Measurements from ENCODE around the gene IMPDH1. TPM values are rescaled to one million over a fixed set of nuclear protein-coding genes. Genes with fewer than 3 reads are reported as not detected.

Gene IMPDH1
- total RNA-seq, 1 donor = 39.7 TPM

DNA sequence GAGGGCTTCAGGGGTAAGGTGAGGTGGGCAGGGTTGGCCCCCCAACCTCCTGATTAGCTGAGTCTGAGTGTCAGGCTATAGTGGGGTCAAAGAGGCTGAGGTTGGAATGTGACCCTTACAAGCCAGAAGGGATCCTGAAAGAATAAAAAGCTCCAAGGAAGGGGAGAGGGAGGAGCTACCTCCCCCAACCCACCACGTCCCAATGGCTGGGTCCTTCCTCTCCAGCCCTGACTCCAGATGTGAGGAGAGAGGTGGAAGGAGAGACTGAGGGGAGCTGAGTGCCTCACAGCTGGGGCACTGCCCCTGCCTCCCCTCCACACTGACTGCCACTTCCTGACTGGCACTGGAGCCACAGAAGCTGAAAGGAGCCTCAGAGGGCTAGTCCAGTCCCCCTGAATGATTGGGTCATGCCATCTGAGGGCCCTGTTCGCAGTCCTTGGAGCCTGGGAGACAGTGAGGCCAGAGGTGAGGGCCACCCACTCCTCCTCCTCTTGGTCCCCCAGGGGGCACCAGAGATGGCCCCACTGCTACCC is 20.6 kb downstream of the IMPDH1 start:
- H3K4me1 ChIP-seq (ENCODE audit: insufficient read depth, low read length) = peaks cover 11% of the 10 kb centered on the region
- no peaks in the 10 kb centered on the region for H3K27me3 ChIP-seq (ENCODE audit: insufficient read depth, low read length)
- no peak overlapping the region for H3K4me3 ChIP-seq (ENCODE audit: low read length)
- no peaks in the 10 kb centered on the region for H3K9me3 ChIP-seq (ENCODE audit: low read depth, low read length)

DNA sequence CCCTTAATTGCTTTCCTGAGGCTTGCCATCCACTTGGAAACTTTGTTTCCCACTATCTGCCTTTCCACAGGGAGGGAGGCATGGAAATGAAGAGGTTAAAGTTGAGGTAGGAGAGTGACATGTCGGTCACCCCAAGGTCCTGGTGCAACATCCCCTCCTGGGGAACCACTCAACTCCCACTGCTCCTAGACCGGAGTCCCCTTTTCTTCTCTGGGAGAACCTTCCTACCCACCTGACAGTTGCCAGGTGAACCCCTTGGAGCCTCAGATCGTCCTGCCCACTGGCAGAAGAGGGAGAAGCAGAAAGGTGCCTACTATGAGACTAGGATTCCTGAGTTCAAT is 21.7 kb downstream of the IMPDH1 start:
- H3K27me3 ChIP-seq (ENCODE audit: insufficient read depth, low read length) = no peaks in the 10 kb centered on the region
- H3K4me1 ChIP-seq (ENCODE audit: insufficient read depth, low read length) = peaks cover 11% of the 10 kb centered on the region
- no peaks in the 10 kb centered on the region for H3K9me3 ChIP-seq (ENCODE audit: low read depth, low read length)
- H3K4me3 ChIP-seq (ENCODE audit: low read length) = no peak overlapping the region

DNA sequence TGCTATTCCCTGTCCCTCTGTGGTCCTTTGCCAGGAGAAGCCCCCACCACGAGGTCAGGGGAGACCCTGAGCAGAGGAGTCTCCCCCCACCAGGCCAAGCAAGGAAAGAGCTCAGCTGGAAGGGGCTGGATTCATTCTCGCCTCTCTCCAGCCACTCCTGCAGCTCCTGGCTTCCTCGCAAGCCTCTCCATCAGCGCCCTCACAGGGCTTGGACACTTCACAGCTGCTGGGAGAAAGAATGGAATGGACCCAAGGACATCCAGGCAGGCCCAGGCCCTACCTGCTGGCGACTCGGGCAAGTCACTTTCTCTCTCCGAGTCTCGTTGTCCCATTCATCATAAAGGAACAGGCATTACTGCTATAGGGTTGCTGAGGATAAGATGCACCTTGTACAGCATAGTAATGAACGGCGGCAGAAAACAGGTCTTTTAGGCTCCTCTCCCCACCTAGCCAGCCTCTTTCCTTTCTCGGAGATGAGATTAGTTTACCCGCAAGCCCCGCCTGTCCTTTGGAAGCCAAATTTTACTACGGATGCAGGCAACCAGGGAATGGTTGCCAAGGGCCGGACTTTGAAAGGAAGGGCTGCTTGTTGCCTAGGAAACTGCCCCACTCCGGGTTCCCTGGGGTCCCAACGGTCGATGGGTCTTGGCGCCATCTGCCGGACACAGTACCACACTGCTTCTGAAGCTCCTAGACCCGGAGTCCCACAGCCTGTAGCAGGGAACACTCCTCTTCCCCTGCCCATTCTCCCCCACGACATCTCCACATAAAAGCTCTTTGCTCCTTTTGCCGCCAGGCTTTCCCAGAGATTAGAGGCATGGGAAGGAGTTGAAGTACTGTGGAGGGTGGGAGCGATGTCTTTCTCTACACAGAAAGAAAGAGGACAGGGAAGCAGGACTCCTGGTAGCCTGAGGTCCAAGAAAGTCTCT is 22.3 kb downstream of the IMPDH1 start:
- H3K4me3 ChIP-seq (ENCODE audit: low read length) = no peak overlapping the region
- H3K27me3 ChIP-seq (ENCODE audit: insufficient read depth, low read length) = no peaks in the 10 kb centered on the region
- no peaks in the 10 kb centered on the region for H3K9me3 ChIP-seq (ENCODE audit: low read depth, low read length)
- H3K4me1 ChIP-seq (ENCODE audit: insufficient read depth, low read length) = peaks cover 11% of the 10 kb centered on the region

DNA sequence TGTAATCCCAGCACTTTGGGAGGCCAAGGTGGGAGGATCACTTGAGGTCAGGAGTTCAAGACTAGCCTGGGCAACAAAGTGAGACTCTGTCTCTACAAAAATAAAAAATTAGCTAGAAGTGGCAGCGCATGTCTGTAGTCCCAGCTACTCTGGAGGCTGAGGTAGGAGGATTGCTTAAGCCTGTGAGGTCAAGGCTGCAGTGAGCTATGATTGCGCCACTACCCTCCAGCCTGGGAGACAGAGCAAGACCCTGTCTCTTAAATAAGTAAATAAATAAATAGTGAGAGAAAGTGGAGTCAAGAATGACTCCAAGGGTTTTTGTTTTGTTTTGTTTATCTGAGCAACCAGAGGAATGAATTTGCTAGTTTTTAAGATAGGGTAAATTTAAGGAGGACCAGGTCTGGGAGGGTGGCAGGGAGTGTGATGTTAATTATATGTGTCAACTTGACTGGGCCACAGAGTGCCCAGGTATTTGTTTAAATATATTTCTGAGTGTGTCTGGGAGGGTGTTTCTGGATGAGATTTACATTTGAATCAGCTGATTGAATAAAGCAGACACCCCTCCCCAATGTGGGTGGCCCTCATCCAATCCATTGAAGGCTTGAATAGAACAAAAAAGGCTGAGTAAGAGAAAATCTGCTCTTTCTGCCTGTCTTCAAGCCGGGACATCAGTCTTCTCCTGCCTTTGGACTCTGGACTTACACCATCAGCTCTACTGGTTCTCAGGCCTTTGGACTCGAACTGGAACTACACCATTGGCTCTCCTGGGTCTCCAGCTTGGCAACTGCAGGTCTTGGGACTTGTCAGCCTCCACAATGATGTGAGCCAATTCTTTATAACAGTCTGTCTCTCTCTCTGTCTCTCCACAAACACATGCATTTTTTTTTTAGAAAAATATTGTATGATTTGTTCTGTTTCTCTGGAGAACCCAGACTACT is 23.5 kb downstream of the IMPDH1 start:
- Histone ChIP-seq H3K9me3 (ENCODE audit: low read depth, low read length) (no peaks in the 10 kb centered on the region), H3K4me1 (ENCODE audit: insufficient read depth, low read length) (peaks cover 13% of the 10 kb centered on the region), H3K4me3 (ENCODE audit: low read length) (no peak overlapping the region), H3K27me3 (ENCODE audit: insufficient read depth, low read length) (no peaks in the 10 kb centered on the region)

DNA sequence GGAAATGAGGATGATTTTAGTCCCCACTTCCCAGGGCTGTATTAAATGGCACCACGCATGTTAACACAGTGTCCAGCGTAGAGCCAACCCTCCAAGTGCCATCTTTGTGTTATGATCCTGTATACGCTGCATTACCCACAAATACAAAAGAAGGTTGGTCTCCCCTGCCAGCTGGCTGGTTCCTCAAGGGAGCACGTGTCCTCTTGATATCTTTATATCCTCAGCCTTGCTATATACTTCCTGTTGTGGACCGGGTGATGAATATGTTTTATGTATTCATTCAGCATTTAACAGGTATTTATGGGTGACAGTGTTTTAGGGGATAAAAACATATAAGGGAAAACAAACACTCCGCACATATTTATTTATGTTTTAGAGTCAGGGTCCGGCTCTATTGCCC is 25.1 kb downstream of the IMPDH1 start:
- no peak overlapping the region for H3K4me3 ChIP-seq (ENCODE audit: low read length)
- H3K4me1 ChIP-seq (ENCODE audit: insufficient read depth, low read length) = peaks cover 18% of the 10 kb centered on the region
- H3K9me3 ChIP-seq (ENCODE audit: low read depth, low read length) = no peaks in the 10 kb centered on the region
- no peaks in the 10 kb centered on the region for H3K27me3 ChIP-seq (ENCODE audit: insufficient read depth, low read length)

DNA sequence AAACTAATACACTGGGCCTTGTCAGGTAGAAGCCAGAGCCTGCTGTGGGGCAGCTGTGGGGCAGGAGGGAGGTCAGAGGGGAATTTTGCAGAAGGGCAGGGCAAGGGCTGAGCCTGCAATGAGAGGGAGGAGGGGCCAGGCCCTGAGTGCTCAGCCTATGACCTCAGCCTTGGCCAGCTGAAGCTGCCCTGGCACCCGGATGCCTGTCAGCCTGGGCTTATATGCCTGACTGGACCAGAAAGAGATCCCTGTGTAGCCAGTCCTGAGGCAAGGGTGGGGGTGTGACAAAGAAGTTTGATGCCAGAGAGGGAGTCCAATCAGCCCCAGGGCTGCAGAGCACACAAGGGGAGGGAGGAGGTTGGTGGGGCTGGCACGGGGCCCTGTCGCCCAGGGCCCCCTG is 26.0 kb downstream of the IMPDH1 start:
- Histone ChIP-seq H3K27me3 (ENCODE audit: insufficient read depth, low read length) (no peaks in the 10 kb centered on the region), H3K4me1 (ENCODE audit: insufficient read depth, low read length) (peaks cover 18% of the 10 kb centered on the region), H3K4me3 (ENCODE audit: low read length) (no peak overlapping the region), H3K9me3 (ENCODE audit: low read depth, low read length) (no peaks in the 10 kb centered on the region)

DNA sequence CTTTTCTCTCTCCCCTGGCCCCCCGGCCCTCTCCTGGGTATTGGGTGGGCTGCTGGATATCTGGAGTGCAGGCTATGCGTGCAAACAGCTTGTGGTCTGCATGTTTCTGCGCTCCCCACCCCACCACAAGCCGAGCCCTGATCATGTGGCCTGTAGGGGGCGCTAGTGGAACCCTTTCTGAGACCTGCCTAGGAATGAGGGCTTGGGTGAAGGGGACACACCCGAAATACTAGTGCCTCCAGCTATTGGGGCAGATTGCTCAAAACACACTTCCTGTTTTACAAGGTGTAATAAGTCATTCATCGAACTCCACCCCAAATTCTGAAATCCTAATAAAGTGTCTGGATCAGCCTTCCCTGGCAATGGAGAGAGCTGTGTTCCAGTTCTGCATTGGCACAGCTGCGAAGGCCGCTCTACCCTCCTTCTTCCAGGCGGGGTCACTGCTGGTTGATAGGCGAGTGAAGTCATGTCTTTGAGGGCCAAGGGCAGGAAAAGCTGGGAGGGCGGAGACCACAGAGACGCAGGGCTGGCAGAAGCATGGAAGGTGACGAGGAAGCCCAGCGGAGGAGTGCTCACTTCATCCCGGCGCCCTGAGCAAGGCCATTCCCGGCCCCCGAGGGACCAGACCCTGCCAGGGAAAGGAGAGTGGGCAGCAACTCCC is 28.5 kb downstream of the IMPDH1 start:
- H3K4me1 ChIP-seq (ENCODE audit: insufficient read depth, low read length) = peaks cover 11% of the 10 kb centered on the region
- no peaks in the 10 kb centered on the region for H3K9me3 ChIP-seq (ENCODE audit: low read depth, low read length)
- no peak overlapping the region for H3K4me3 ChIP-seq (ENCODE audit: low read length)
- no peaks in the 10 kb centered on the region for H3K27me3 ChIP-seq (ENCODE audit: insufficient read depth, low read length)

DNA sequence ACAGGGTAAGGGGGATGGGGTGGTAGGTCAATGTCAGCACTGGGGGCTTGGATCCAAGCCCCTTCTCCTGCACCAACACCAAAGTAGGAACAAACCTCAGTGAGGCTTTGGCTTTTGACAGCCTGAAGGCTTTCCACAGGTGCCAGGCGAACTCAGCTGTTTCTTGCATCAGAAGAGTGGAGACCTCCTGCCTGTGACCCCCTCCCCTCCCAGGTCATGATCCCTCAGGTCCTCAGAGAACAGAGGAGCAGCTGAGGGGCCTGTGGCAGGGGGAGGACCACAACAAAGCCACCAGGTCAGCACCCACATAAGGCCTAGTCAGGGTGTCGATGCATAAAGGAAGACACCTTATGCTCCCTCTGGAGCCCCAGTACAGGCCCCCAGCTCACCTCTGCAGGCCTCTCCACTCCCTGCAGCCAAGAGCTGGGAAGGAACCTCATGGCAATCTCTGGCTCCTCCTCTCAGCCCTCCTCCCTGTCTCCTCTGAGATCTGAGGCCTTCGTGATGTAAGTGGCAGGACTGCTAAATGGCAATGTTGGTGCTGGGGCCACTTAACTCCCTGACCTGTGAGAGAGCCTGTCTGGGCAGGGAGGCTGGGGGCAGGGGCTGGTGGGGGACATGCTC is 29.2 kb downstream of the IMPDH1 start:
- Histone ChIP-seq H3K4me1 (ENCODE audit: insufficient read depth, low read length) (peaks cover 11% of the 10 kb centered on the region), H3K4me3 (ENCODE audit: low read length) (no peak overlapping the region), H3K9me3 (ENCODE audit: low read depth, low read length) (no peaks in the 10 kb centered on the region), H3K27me3 (ENCODE audit: insufficient read depth, low read length) (no peaks in the 10 kb centered on the region)

DNA sequence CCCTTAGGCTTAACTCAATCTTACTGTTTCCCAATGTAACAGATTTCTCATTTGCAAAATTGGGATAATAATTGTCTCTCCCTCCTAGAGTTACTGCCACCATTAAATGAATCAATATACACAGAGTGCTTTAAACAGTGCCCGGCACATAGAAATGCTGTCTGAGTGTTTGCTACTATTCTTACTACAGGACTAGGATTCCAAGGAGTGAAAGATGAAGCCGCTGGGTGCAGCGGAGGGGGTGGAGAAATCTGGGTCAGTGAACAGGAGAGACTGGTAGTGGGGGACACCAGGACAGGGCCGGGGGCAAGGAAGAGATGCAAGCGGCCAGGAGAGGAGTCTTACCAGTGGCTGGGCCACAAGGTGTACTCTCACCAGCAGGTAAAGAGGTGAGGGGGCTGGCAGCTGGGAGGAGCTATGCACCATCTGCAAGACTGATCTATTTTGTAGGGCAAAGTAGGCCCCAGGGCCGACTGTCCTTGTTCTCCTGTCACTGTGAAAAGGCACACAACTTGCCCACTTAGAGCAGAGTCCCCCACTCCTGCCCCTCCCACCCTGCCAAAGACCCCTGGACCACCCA is 29.8 kb downstream of the IMPDH1 start:
- Histone ChIP-seq H3K27me3 (ENCODE audit: insufficient read depth, low read length) (no peaks in the 10 kb centered on the region), H3K9me3 (ENCODE audit: low read depth, low read length) (no peaks in the 10 kb centered on the region), H3K4me3 (ENCODE audit: low read length) (no peak overlapping the region), H3K4me1 (ENCODE audit: insufficient read depth, low read length) (peaks cover 11% of the 10 kb centered on the region)

DNA sequence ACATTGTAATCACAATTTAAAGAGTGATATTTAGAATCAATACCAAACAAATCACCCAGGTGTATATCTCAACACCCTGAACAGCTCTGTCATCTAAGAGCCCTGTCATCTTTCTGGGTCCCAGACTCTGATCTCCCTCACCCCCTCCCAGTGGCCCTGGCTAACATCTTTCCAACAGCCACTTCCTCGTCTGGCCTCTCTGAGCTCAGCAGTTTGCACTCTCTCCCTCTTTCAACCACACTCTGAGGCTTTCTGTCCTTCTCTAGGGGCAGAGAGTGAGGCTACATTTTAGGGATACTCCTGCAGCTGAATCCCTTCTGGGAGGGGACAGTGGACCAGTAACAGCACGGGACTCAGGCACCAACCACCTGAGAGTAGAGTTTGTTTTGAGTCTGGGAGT is 31.1 kb downstream of the IMPDH1 start:
- Histone ChIP-seq H3K27me3 (ENCODE audit: insufficient read depth, low read length) (no peaks in the 10 kb centered on the region), H3K4me3 (ENCODE audit: low read length) (no peak overlapping the region), H3K9me3 (ENCODE audit: low read depth, low read length) (no peaks in the 10 kb centered on the region), H3K4me1 (ENCODE audit: insufficient read depth, low read length) (peaks cover 11% of the 10 kb centered on the region)

DNA sequence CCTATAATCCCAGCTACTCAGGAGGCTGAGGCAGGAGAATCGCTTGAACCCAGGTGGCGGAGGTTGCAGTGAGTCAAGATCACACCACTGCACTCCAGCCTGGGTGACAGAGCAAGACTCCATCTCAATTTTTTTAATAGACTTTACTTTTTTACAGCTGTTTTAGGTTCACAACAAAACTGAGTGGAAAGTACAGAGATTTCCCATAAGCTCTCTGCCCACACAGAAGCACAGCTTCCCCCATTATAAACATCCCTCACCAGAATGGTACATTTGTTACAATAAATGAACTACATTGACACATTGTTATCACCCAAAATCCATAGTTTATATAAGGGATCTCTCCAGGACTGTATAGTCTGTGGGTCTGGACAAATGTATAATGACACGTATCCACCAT is 33.7 kb downstream of the IMPDH1 start:
- Histone ChIP-seq H3K4me3 (ENCODE audit: low read length) (no peak overlapping the region), H3K27me3 (ENCODE audit: insufficient read depth, low read length) (no peaks in the 10 kb centered on the region), H3K4me1 (ENCODE audit: insufficient read depth, low read length) (peaks cover 7% of the 10 kb centered on the region), H3K9me3 (ENCODE audit: low read depth, low read length) (no peaks in the 10 kb centered on the region)

DNA sequence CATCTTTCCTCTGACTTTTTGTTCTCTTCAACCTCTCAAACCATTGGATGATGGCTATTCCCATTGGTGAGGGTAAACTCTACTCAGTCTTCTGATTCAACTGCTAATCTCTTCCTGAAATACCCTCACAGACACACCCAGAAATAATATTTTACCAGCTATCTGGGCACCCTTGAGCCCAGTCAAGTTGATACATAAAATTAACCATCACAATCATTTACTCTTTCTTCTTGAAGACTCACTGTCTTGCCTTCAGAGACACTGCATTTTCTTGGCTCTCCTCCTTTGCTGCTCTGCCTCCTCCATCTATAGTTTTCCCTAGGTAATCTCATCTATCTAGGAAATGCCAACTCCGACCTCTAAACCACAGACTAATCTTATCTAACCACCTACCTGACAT is 35.7 kb downstream of the IMPDH1 start:
- no peaks in the 10 kb centered on the region for H3K9me3 ChIP-seq (ENCODE audit: low read depth, low read length)
- H3K4me3 ChIP-seq (ENCODE audit: low read length) = no peak overlapping the region
- no peaks in the 10 kb centered on the region for H3K4me1 ChIP-seq (ENCODE audit: insufficient read depth, low read length)
- no peaks in the 10 kb centered on the region for H3K27me3 ChIP-seq (ENCODE audit: insufficient read depth, low read length)

DNA sequence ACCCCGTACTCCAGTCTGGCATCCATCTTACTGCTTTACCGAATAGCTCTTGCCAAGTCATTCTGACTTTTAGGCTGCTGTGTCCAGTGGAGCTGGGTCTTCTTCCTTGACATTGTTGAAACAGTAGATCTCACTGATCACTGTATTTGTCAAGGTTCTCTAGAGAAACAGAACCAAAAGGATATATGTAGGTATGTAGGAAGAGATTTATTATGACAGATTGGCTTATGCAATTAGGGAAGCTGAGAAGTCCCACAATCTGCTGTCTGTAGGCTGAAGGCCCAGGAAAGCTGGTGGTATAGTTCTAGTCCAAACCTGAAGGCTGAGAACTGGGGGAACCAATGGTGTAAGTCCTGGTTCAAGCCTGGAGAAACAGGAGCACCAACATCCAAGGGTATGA is 36.2 kb downstream of the IMPDH1 start:
- no peak overlapping the region for H3K4me3 ChIP-seq (ENCODE audit: low read length)
- no peaks in the 10 kb centered on the region for H3K27me3 ChIP-seq (ENCODE audit: insufficient read depth, low read length)
- no peaks in the 10 kb centered on the region for H3K9me3 ChIP-seq (ENCODE audit: low read depth, low read length)
- no peaks in the 10 kb centered on the region for H3K4me1 ChIP-seq (ENCODE audit: insufficient read depth, low read length)

DNA sequence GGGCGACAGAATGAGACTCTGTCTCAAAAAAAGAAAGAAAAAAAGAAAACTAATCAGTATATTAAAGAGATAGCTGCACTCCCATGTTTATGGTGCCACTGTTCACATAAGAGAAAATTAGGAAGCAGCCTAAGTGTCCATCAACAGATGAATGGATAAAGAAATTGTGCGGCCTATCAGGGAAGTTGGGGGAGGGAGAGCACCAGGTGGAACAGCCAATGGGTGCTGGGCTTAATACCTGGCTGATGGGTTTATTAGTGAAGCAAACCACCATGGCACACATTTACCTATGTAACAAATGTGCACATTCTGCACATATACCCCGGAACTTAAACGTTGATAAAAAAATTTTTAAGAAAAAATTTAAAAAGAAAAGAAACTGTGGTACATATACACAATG is 39.3 kb downstream of the IMPDH1 start:
- Histone ChIP-seq H3K27me3 (ENCODE audit: insufficient read depth, low read length) (peaks cover 7% of the 10 kb centered on the region), H3K9me3 (ENCODE audit: low read depth, low read length) (no peaks in the 10 kb centered on the region), H3K4me1 (ENCODE audit: insufficient read depth, low read length) (no peaks in the 10 kb centered on the region), H3K4me3 (ENCODE audit: low read length) (no peak overlapping the region)
